Measurements from ENCODE around the gene CDC6.

The CDC6 gene

DNA sequence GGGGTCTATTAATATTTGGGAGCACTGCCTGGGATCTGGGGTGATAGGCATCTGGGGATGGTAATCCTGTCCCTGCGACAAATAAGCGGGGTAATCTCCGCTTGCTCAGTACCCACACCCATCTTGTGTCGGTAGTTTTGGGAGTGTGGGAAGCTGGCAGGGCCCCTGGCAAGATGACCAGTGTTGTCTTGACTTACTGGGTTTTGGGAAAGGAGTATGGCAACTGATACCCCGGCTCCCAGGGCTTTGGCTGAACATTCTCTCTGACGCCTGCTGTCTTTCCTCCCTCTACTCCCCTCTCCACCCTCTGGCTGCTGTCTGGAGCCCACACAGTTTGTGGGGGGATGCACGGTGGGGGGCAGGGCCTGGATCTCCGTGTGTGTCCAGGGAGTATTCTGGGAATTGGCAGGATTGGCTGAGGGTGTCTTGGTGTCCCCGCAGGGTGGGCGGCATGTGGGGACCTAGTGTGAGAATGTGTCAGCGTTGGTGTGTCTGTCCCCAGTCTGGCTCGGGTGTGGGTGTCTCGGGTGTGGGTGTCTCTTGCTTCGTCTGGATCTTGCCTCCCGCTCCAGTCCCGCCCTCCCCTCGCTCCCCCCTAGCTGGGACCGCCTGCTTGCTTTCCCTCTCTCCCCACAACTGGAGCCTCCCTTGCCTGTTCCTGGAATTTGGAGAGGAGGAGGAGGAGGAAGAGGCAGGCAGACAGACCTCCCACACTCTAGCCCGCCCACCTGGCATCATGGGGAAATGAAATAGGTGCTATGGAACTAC is 33.3 kb downstream of the CDC6 start:
- Histone ChIP-seq H3K9me3 (ENCODE audit: insufficient read depth, low read depth, low read length) (no peaks in the 10 kb centered on the region), H3K36me3 (ENCODE audit: insufficient read depth, low read length) (no peaks in the 10 kb centered on the region), H3K4me3 (ENCODE audit: low read length, poor library complexity, severe bottlenecking) (peak overlapping the region; percentile 95), H3K9ac (ENCODE audit: low read depth, low read length, poor library complexity, severe bottlenecking) (peak overlapping the region; percentile 82), H3K79me2 (ENCODE audit: insufficient read depth, low read length) (peaks cover 74% of the 10 kb centered on the region), H3K4me2 (ENCODE audit: low read depth, low read length, poor library complexity, severe bottlenecking) (peak overlapping the region; percentile 97), H4K20me1 (ENCODE audit: insufficient read depth, low read length, poor library complexity, severe bottlenecking) (peaks cover 28% of the 10 kb centered on the region), H3K4me1 (ENCODE audit: insufficient read depth, low read length, poor library complexity, severe bottlenecking) (peaks cover 85% of the 10 kb centered on the region), H3F3A (ENCODE audit: low read depth) (no peaks in the 10 kb centered on the region), H3K9me2 (replicated peaks; ENCODE audit: low read depth, low read length) (no peaks in the 10 kb centered on the region), H2AFZ (ENCODE audit: low read length) (no peak overlapping the region), H3K27me3 (ENCODE audit: insufficient read depth, low read length, poor library complexity, severe bottlenecking) (no peaks in the 10 kb centered on the region)
- no peak for TF ChIP-seq EZH2phosphoT487 (IDR thresholded peaks at IDR 0.05; ENCODE audit: borderline replicate concordance)
- TF ChIP-seq, protein P1, sequence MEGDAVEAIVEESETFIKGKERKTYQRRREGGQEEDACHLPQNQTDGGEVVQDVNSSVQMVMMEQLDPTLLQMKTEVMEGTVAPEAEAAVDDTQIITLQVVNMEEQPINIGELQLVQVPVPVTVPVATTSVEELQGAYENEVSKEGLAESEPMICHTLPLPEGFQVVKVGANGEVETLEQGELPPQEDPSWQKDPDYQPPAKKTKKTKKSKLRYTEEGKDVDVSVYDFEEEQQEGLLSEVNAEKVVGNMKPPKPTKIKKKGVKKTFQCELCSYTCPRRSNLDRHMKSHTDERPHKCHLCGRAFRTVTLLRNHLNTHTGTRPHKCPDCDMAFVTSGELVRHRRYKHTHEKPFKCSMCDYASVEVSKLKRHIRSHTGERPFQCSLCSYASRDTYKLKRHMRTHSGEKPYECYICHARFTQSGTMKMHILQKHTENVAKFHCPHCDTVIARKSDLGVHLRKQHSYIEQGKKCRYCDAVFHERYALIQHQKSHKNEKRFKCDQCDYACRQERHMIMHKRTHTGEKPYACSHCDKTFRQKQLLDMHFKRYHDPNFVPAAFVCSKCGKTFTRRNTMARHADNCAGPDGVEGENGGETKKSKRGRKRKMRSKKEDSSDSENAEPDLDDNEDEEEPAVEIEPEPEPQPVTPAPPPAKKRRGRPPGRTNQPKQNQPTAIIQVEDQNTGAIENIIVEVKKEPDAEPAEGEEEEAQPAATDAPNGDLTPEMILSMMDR (conservative IDR thresholded peaks at IDR 0.05; ENCODE audit: low read length): no peak

DNA sequence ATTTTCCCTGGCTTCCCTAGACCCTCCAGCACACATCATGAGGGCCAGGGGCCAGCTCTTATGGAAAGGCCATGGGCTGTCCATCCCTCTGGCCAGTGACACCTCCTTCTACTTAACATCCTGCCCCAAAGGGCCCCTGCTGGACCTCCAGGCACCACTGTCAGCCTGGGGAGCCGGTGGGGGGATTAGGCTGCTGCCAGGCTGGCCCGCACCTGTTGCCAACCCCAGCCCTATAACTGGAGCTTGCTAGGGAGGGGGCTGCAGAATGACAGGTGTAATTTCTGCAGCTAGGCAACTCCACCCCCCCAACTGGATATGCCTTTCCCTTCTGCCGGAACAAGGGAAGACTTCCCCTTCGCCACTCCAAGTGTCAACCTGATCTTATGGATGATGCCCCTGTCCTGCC is 33.8 kb downstream of the CDC6 start:
- Histone ChIP-seq H3K9me3 (ENCODE audit: insufficient read depth, low read depth, low read length) (no peaks in the 10 kb centered on the region), H3K4me2 (ENCODE audit: low read depth, low read length, poor library complexity, severe bottlenecking) (peak overlapping the region; percentile 97), H3K4me1 (ENCODE audit: insufficient read depth, low read length, poor library complexity, severe bottlenecking) (peaks cover 85% of the 10 kb centered on the region), H3K27me3 (ENCODE audit: insufficient read depth, low read length, poor library complexity, severe bottlenecking) (no peaks in the 10 kb centered on the region), H3K9ac (ENCODE audit: low read depth, low read length, poor library complexity, severe bottlenecking) (peak overlapping the region; percentile 82), H3F3A (ENCODE audit: low read depth) (no peaks in the 10 kb centered on the region), H4K20me1 (ENCODE audit: insufficient read depth, low read length, poor library complexity, severe bottlenecking) (peaks cover 33% of the 10 kb centered on the region), H3K9me2 (replicated peaks; ENCODE audit: low read depth, low read length) (no peaks in the 10 kb centered on the region), H3K79me2 (ENCODE audit: insufficient read depth, low read length) (peaks cover 80% of the 10 kb centered on the region), H2AFZ (ENCODE audit: low read length) (no peak overlapping the region), H3K36me3 (ENCODE audit: insufficient read depth, low read length) (no peaks in the 10 kb centered on the region), H3K4me3 (ENCODE audit: low read length, poor library complexity, severe bottlenecking) (peak overlapping the region; percentile 95)
- TF ChIP-seq EZH2phosphoT487 (IDR thresholded peaks at IDR 0.05; ENCODE audit: borderline replicate concordance): no peak
- TF ChIP-seq, protein P1 (conservative IDR thresholded peaks at IDR 0.05; ENCODE audit: low read length): no peak

DNA sequence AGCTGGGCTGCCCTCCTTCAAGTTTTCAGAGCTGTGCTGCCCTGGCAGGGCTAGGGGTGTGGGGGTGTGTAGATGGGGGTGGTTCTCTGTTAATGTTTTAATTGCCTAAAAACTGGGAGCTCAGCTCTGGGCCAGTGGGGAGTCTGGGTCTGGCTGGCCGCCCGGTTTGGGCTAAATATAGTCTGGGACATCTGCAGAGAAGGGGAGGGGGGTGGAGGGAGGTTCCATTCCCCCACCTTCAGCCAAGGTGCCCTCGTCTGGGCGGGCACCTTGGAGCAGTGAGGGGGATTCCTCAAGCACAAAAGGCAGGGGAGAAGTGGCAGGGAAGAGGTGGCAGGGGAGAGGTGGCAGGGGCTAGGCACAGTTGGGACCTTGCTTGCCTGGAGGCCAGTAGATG is 34.3 kb downstream of the CDC6 start:
- Histone ChIP-seq H3K9ac (ENCODE audit: low read depth, low read length, poor library complexity, severe bottlenecking) (peak overlapping the region; percentile 82), H3K27me3 (ENCODE audit: insufficient read depth, low read length, poor library complexity, severe bottlenecking) (no peaks in the 10 kb centered on the region), H2AFZ (ENCODE audit: low read length) (no peak overlapping the region), H3K4me3 (ENCODE audit: low read length, poor library complexity, severe bottlenecking) (peak overlapping the region; percentile 95), H3K9me2 (replicated peaks; ENCODE audit: low read depth, low read length) (no peaks in the 10 kb centered on the region), H3K79me2 (ENCODE audit: insufficient read depth, low read length) (peaks cover 83% of the 10 kb centered on the region), H3F3A (ENCODE audit: low read depth) (no peaks in the 10 kb centered on the region), H3K4me1 (ENCODE audit: insufficient read depth, low read length, poor library complexity, severe bottlenecking) (peaks cover 85% of the 10 kb centered on the region), H4K20me1 (ENCODE audit: insufficient read depth, low read length, poor library complexity, severe bottlenecking) (peaks cover 38% of the 10 kb centered on the region), H3K9me3 (ENCODE audit: insufficient read depth, low read depth, low read length) (no peaks in the 10 kb centered on the region), H3K36me3 (ENCODE audit: insufficient read depth, low read length) (no peaks in the 10 kb centered on the region), H3K4me2 (ENCODE audit: low read depth, low read length, poor library complexity, severe bottlenecking) (peak overlapping the region; percentile 97)
- TF ChIP-seq, protein P1 (conservative IDR thresholded peaks at IDR 0.05; ENCODE audit: low read length): no peak
- TF ChIP-seq EZH2phosphoT487 (IDR thresholded peaks at IDR 0.05; ENCODE audit: borderline replicate concordance): no peak
